ENCODE data around the gene ZNF254. TPM values are rescaled to one million over a fixed set of nuclear protein-coding genes. Genes with fewer than 3 reads are reported as not detected.

Gene ZNF254
- polyA plus RNA-seq, 5 donors = 25.7 to 53.9 (median 40.7) TPM

Other genes starting within 250 kb of the ZNF254 start
- gene ZNF726, start 172.3 kb upstream of the ZNF254 start, polyA plus RNA-seq (ENCODE audit: insufficient read depth in 1 of 5, insufficient read length in 5 of 5, low replicate concordance in 1 of 5) = 10 to 100 TPM; 10.5 to 23.5 (median 15.0) TPM

Data from right lung (tissue), 5 donors.